HS-5 (cell line): ENCODE measurements around the gene GPR55.

ENCODE experiments used
- DNase-seq: peaks from one replicate; pipeline ENCODE4 v3.0.0-alpha.2; 2012; ENCODE audit warnings: low read depth

The GPR55 gene

DNA sequence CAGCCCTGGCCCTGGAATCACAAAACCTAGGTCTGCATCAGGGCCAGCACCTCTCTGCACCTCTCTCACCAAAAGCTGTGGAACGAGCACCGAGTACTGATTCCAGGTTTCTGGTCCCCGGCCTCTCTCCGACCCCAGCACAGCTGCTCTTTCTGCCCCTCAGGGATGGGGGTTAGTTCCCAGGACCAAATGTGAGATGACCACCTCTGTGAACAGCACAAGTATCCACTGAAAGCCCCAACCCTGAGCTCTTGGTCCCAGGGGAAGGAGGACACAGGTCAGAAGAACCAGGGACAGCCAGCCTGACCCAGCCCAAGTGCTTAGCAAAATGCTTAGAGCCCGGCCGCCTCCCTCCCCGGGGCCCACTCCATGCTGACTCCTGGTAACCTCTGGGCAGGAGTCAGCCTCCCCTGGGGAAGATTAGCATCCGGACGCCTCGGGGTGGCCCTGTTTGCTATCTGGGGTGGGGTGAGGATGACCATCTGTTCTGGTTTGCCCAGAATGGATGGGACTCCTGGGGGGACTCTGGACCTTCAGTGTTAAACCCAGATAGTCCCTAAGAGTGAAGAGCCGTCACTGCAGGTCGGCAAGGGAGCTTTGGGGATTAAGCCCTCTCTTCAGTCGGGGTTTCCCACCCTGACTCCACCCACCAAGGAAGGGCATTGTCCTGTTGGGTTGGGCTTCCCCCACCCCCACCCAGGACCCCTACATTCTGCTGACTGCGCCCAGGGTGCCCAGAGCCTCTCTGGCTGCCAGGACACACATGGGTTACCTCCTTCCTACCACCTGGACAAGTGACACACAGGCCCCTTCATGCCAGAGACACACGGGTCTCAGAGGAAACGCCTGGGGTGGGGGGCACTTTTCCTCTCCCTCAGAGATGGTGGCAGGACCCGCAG is 9.4 kb upstream of the GPR55 start:
- no peak for DNase-seq

- DNase-seq = no peak
These were observed 8.6 kb upstream of the GPR55 start for GRCh38 chr2:230933521-230934180.

DNA sequence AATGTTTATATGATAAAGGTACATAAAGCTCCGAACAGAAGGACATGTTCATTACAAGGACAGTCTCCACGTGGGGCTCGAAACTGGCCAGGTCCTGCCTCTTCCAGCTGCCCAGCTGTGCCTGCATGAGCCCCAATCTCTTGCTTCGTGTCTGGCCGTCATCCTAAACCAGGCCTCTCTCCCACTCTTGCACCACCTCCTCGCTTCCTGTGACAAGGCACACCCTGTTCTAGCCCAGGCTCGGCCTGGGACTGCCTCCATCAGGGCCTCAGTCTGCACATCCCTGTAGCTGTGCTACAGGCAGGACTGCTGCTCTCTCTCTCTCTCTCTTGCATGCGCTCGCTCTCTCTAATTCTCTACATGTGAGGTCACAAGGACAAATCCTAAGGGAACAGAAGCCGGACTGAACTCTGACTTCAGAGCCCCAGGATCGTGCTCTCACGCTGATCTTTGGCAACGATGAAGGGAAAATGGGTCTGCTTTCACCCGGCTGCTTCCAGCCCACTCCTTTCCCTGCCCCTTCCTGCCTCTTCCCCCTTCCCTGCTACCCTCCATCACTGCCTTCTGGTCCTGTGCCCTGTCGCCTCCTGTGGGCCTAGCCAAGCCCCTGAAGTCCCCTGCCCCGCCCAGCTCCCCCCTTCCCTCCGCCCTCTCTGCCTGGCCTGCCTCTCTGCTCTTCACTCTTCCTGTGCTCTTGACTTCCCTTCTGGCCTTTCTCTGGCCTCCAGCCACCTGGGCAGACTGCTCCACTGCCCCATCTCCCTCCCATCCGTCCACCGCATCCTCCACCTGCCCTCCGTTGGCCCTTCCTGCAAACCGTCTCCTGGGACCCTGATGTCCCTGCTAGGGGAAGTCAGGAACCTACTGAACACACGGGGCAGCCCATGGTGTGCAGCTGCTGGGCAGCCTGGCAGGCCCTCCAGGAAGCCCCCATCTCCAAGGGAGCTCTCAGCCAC is 7.8 kb upstream of the GPR55 start:
- no peak for DNase-seq

- no peak for DNase-seq
These were observed 6.7 kb upstream of the GPR55 start for GRCh38 chr2:230931556-230932231.

DNA sequence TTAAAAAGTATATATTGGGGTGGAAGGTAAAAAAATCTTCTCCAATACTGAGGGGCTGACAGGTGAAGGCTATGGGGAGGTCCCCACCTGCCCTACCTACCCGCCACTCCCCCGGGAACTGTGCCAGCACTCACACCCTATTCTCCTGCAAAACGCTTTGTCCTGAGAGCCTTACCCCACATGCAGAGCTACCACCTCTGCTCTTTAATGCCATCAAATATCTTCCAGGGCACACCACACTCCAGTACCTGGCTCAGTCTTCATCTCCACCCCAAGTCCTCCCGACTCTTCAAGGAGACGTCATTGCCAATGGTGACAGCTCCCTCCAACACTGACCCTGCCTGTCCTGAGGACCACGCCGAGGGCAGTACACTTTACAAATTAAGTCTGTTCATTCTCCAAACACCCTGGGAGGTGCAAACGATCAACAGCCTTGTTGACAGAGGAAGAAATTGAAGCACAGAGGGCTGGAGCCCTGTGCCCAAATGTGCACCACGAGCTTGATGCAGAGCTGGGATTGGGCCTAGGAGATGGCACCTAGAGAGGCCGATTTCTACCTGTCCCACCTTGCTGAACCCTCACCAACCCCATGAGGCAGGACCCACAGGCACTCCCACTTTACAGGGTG is 6.0 kb upstream of the GPR55 start:
- no peak for DNase-seq

DNA sequence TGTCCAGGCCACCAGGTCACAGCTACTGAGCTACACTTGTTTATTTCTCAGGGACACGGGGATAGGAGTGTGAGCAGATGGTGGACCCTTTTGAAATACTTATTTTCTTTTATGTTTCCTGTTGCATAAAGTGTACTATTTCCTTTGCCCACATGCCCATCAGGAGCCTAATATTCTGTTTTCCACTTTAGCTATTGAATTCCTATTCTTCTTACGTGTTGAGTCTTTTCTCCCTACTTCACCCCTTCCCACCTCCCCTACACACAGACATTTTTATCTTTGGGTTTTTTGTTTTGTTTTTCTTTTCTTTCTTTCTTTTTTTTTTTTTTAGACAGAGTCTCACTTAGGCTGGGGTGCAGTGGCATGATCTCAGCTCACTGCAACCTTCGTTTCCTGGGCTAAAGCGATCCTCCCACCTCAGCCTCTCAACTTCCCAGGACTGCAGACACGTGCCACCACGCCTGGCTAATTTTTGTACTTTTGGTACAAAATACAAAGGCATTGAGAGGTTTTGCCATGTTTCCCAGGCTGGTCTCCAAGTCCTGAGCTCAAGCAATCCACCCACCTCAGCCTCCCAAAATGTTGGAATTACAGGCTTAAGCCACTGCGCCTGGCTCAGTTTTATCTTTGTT is 5.2 kb upstream of the GPR55 start:
- no peak for DNase-seq

DNA sequence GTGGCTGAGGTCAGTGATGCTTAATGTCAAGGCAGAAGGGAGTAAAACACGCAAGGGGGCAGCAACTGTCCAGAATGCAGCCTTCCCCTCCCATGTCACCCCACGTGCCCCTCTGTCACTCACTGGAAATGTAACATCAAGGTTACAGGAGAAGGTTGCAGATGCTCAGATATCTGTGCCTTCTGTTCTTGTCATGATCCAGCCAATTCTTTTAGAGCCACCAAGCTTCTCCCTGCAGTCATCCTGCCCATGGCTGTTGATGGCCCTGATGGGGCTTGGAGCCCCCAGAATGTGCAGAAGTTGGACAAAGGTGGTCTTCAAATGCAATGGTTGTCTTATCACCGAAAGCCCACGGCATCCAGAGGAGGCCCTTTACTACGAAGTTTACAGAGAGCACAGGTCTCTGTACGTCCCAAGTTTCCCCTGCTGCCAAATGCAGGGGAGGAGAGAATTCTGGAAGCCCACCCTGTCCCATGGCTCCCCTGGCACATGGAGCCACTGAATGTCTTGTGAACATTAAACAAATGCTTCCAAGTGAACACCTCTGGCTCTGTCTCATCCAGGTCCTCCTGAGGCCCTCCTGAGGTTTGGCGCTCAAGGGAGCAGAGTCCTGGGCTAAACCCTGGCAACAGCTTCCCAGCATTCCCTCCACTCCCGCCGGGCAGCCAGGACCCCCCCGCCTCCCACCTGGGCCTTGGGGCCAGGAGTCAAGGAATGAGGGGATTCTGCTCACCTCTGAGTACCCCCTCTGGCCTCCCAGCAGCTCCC is 4.5 kb upstream of the GPR55 start:
- DNase-seq = no peak

- no peak for DNase-seq
These were observed 3.8 kb upstream of the GPR55 start for GRCh38 chr2:230928701-230929380.

GRCh38 chr2:230927711-230928341 is 2.8 kb upstream of the GPR55 start:
- no peak for DNase-seq

DNA sequence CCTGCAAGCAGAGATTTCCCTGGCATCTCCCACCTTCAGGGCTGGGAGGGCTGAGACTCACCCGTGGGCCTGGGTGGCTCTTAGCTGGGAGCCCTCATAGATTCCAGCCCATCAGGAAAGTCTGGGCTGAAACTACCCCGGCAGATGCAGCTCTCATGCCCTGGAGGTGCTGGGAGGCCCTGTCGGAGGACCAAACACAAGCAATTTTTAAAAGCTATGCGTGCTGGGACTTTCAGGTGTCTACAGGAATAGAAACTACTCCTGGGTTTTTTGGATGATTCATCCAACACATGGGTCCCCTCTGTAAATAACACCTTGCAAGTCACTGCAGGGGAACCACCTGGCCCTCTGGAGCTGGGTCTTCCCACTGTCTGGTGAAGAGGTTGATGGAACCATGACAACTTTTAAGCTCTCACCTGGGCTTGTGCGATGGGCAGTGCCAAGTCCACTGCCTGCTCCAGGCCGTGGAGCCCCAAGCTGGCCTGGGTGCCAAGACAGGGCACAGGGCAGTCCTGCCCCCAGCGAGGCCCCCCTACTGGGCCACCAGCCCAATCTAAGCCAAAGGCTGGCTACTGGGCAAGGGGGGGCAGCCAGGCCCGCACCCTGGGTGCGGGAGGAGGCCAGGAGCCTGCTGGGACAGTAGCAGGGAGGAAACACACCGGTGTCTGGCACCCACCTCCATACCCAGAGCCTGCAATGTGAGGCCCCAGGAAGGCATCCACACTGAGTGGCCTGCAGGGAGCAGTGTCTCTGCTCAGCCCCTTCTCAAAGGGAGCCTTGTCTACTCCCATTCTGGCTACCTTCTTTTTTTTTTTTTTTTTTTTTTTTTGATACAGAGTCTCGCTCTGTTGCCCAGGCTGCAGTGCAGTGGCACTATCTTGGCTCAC is 1.1 kb upstream of the GPR55 start:
- no peak for DNase-seq

- no peak for DNase-seq
These were observed 419 bp upstream of the GPR55 start for GRCh38 chr2:230925443-230925878.

DNA sequence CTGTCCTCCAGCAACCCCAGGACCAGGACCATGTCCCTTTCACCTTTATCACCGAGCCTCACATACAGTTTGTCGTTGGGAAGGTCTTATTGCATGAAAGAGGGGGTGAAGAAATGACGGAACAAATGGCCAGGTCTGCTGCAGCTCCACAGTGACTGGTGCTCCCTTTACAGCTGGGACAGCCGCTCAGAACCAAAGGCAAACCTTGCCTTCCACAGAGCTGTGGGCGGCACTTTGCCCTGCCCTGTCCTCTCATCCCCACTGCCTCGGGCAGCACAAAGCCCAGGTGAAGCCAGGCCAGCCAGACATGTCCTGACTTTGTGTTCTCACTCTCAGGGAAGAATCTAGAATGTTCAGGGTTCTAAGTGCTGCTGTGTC is 961 bp downstream of the GPR55 start:
- no peak for DNase-seq

DNA sequence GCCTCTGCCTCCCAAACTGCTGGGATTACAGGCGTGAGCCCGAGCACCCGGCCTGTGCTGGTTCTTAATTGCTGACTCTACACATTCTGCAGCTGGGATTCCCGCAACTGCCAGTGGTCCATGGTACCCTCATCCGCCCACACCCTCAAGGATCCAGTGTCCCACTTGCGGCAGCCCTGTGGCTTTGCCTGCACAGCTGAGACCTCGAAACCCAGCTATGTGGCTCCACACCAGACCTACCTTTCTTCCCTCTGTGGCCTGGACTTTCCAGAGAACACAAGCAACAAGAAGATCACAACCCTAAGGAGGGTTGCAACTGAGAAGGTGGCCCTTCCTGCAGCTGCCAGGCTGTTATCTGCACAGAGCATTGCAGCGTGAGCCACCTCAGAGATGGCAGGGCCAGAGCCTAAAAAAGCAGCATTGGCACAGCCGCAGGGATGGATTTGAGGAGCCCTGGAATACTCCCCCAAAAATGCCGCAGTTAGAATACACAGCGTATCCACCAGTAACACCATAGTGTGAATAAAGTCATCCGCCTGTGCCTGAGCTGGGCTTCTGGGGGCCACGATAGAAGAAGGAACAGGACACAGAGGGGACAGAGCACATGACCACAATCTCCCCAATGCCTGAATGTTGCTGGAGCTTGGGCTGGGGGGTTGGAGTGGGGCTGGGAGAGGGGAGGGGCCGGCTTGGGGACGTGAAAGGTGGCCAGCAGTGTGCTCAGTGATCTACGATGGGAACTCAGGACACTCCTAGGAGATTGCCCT is 1.9 kb downstream of the GPR55 start:
- DNase-seq = no peak

GRCh38 chr2:230921806-230922595 is 3.0 kb downstream of the GPR55 start:
- no peak for DNase-seq

- no peak for DNase-seq
These were observed 4.9 kb downstream of the GPR55 start for GRCh38 chr2:230920167-230920566.

DNA sequence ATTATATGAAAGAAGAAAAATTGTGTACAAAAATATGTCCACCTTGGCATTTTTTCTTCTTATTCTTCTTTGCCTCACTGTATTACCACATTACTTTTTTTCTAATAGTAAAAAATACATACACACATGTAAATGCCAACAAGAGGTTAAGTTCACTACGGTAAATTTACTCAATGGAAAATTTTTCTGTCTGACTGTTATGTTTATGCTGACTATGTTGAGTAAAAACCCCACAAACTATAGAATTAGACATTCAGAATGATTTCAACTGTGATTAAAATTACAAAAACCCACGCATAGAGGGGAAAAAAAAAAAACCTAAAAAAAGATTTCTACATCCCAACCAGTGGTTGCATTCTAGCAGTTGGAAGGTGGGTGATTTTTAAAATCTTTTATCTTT is 5.4 kb downstream of the GPR55 start:
- no peak for DNase-seq
